GM18505 (cell line): Measurements from ENCODE around the gene EGR1.
A peak's percentile ranks its signal among the peaks of the same experiment; 100 is the strongest.

Experiments used
- ATAC-seq: cut with Tn5 transposase; IDR thresholded peaks from one replicate; pipeline ENCODE4 v1.9.1; 2021; ENCODE audit not compliant: unreplicated experiment
- POLR2A ChIP-seq: IDR thresholded peaks from 4 replicates; pipeline ENCODE4 v1.6.1; 2011; ENCODE audit warnings: borderline replicate concordance; ENCODE audit not compliant: insufficient read depth, insufficient read length; ENCODE audit errors: extremely low read depth

EGR1 gene

GRCh38 chr5:138465261-138466124, at the start of gene EGR1:
Gene EGR1 (plus strand): TSS chr5:138465479. CDS start chr5:138465762, 283 bp downstream.
- peak; percentile 94 for TF ChIP-seq POLR2A
- ATAC-seq = peak; percentile 43

- no peak for ATAC-seq
- TF ChIP-seq POLR2A = no peak
Observed at GRCh38 chr5:138418444-138418843, 46.8 kb upstream of the EGR1 start.

- no peak for TF ChIP-seq POLR2A
Observed at GRCh38 chr5:138425079-138425478, 40.2 kb upstream of the EGR1 start.

GRCh38 chr5:138435943-138436342, 29.3 kb upstream of the EGR1 start:
- TF ChIP-seq POLR2A = no peak
- no peak for ATAC-seq

More at GRCh38 chr5:138425079-138425478, 40.2 kb upstream of the EGR1 start:
- no peak for ATAC-seq

- TF ChIP-seq POLR2A = no peak
- ATAC-seq = peak; percentile 7
Observed at GRCh38 chr5:138438003-138438723, 27.1 kb upstream of the EGR1 start.

- no peak for TF ChIP-seq POLR2A
- peak; percentile 78 for ATAC-seq
Observed at GRCh38 chr5:138438724-138439476, 26.4 kb upstream of the EGR1 start, which contains the start of gene REEP2. Gene REEP2 (plus strand): TSS chr5:138439057. CDS start chr5:138439209, 152 bp downstream.

GRCh38 chr5:138439477-138440158, 25.7 kb upstream of the EGR1 start:
- no peak for TF ChIP-seq POLR2A
- ATAC-seq = no peak

GRCh38 chr5:138440159-138441073, 24.9 kb upstream of the EGR1 start:
- TF ChIP-seq POLR2A = no peak
- no peak for ATAC-seq

GRCh38 chr5:138441221-138441620, 24.1 kb upstream of the EGR1 start:
- no peak for ATAC-seq
- TF ChIP-seq POLR2A = no peak

GRCh38 chr5:138444078-138444773, 21.1 kb upstream of the EGR1 start:
- ATAC-seq = no peak
- no peak for TF ChIP-seq POLR2A
